SK-N-SH (cell line): ENCODE data around the gene ATP4A.

Experiments
- CHD2 ChIP-seq: fragments of 150-350 bp; IDR thresholded peaks from 2 replicates; pipeline ENCODE4 v1.6.1; 2018; ENCODE audit warnings: low read length; ENCODE audit not compliant: partially characterized antibody
- GABPA ChIP-seq: IDR thresholded peaks from 2 replicates; pipeline ENCODE4 v1.4.0; 2012; ENCODE audit warnings: low read depth, mild to moderate bottlenecking
- MXI1 ChIP-seq: IDR thresholded peaks from 2 replicates; pipeline ENCODE4 v1.6.1; 2012; ENCODE audit warnings: mild to moderate bottlenecking, low read depth, low read length, improper control_type of control experiment
- POLR2AphosphoS5 ChIP-seq: IDR thresholded peaks from 2 replicates; pipeline ENCODE4 v1.6.1; 2012; ENCODE audit warnings: low read depth, low read length
- RCOR1 ChIP-seq: fragments of 150-350 bp; IDR thresholded peaks from 2 replicates; pipeline ENCODE4 v1.6.1; 2017; ENCODE audit warnings: antibody characterized with exemption, low read length
- TAF1 ChIP-seq: IDR thresholded peaks from 2 replicates; pipeline ENCODE4 v1.6.1; 2012; ENCODE audit warnings: low read depth, mild to moderate bottlenecking, low read length, moderate library complexity, borderline replicate concordance
- TCF12 ChIP-seq: IDR thresholded peaks from 2 replicates; pipeline ENCODE4 v1.4.0; 2012
- TF ChIP-seq, protein P1 (sequence below): fragments of 150-350 bp; IDR thresholded peaks from 2 replicates; pipeline ENCODE4 v1.6.1; 2016; ENCODE audit warnings: mild to moderate bottlenecking, low read depth, low read length
- TF ChIP-seq, protein P2 (sequence below): fragments of 200-600 bp; sonication (generic); IDR thresholded peaks from 2 replicates; pipeline ENCODE4 v1.6.1; 2017; ENCODE audit warnings: antibody characterized with exemption, mild to moderate bottlenecking, moderate library complexity

DNA sequence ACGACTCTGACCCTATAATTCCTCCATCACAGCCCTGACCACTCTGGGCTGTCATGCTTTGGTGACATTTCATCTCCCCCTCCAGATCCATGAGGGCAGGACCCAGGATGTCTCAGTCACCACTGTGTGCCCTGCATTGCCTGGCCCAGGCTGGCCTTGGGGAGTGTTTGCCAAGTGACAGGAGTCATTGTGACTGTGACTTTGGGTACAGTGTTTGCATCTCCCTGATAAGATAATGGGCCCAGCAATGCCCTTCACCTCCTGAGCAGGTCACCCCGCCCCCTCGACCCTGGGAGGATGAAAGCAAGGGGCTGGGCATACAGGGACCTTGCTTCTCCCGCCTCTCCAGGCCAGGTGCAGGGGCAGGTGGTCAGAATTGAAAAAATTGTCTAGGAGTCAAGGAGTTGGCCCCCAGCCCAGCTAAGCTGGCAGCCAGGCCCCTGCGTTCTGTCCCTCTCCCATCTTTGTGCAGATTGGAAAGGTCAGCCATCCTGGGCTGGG, 5.9 kb upstream of the ATP4A start:
- TF ChIP-seq, protein P1, sequence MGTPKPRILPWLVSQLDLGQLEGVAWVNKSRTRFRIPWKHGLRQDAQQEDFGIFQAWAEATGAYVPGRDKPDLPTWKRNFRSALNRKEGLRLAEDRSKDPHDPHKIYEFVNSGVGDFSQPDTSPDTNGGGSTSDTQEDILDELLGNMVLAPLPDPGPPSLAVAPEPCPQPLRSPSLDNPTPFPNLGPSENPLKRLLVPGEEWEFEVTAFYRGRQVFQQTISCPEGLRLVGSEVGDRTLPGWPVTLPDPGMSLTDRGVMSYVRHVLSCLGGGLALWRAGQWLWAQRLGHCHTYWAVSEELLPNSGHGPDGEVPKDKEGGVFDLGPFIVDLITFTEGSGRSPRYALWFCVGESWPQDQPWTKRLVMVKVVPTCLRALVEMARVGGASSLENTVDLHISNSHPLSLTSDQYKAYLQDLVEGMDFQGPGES = no peak
- TF ChIP-seq, protein P2, sequence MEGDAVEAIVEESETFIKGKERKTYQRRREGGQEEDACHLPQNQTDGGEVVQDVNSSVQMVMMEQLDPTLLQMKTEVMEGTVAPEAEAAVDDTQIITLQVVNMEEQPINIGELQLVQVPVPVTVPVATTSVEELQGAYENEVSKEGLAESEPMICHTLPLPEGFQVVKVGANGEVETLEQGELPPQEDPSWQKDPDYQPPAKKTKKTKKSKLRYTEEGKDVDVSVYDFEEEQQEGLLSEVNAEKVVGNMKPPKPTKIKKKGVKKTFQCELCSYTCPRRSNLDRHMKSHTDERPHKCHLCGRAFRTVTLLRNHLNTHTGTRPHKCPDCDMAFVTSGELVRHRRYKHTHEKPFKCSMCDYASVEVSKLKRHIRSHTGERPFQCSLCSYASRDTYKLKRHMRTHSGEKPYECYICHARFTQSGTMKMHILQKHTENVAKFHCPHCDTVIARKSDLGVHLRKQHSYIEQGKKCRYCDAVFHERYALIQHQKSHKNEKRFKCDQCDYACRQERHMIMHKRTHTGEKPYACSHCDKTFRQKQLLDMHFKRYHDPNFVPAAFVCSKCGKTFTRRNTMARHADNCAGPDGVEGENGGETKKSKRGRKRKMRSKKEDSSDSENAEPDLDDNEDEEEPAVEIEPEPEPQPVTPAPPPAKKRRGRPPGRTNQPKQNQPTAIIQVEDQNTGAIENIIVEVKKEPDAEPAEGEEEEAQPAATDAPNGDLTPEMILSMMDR = no peak
- no peak for TF ChIP-seq MXI1
- no peak for TF ChIP-seq TAF1
- TF ChIP-seq GABPA = no peak
- no peak for TF ChIP-seq POLR2AphosphoS5
- TF ChIP-seq CHD2 = no peak
- TF ChIP-seq RCOR1 = no peak
- TF ChIP-seq TCF12 = no peak
